HG03439 (cell line): ENCODE measurements around the gene GFRA4.

Source experiments
- ATAC-seq: cut with Tn5 transposase; IDR thresholded peaks from one replicate; pipeline ENCODE4 v1.9.1; 2021; ENCODE audit warnings: mild to moderate bottlenecking, moderate library complexity; ENCODE audit not compliant: unreplicated experiment

Gene GFRA4

GRCh38 chr20:3696200-3696599 is 33.0 kb upstream of the GFRA4 start:
- ATAC-seq: no peak

- ATAC-seq: no peak
These were observed 31.7 kb upstream of the GFRA4 start for GRCh38 chr20:3694864-3695263.

GRCh38 chr20:3693376-3693775 is 30.2 kb upstream of the GFRA4 start:
- no peak for ATAC-seq

GRCh38 chr20:3692706-3693294 is 29.6 kb upstream of the GFRA4 start:
- ATAC-seq: no peak

GRCh38 chr20:3691897-3692296 is 28.7 kb upstream of the GFRA4 start:
- no peak for ATAC-seq

GRCh38 chr20:3691306-3691705 is 28.1 kb upstream of the GFRA4 start:
- ATAC-seq: no peak

GRCh38 chr20:3690413-3690812 is 27.2 kb upstream of the GFRA4 start:
- ATAC-seq: no peak

GRCh38 chr20:3689978-3690377 is 26.8 kb upstream of the GFRA4 start:
- no peak for ATAC-seq

GRCh38 chr20:3687655-3688054 is 24.5 kb upstream of the GFRA4 start:
- ATAC-seq: no peak

- ATAC-seq: no peak
These were observed 23.7 kb upstream of the GFRA4 start for GRCh38 chr20:3686867-3687321.

GRCh38 chr20:3686421-3686820 is 23.2 kb upstream of the GFRA4 start:
- ATAC-seq: no peak

- no peak for ATAC-seq
These were observed 22.1 kb upstream of the GFRA4 start for GRCh38 chr20:3685341-3685740.

- ATAC-seq: no peak
These were observed 19.0 kb upstream of the GFRA4 start, which contains the start of gene ADAM33 for GRCh38 chr20:3681931-3682781. Gene ADAM33, minus strand, starts transcription at chr20:3682010. Its CDS starts 6 bp downstream, at chr20:3682004.

GRCh38 chr20:3681352-3681930 is 18.2 kb upstream of the GFRA4 start:
- ATAC-seq: no peak

GRCh38 chr20:3680701-3681351 is 17.6 kb upstream of the GFRA4 start:
- ATAC-seq: no peak

- ATAC-seq: no peak
These were observed 16.8 kb upstream of the GFRA4 start for GRCh38 chr20:3679749-3680700.

GRCh38 chr20:3678856-3679720 is 15.9 kb upstream of the GFRA4 start:
- ATAC-seq: no peak

- ATAC-seq: no peak
These were observed 15.0 kb upstream of the GFRA4 start for GRCh38 chr20:3678198-3678597.

GRCh38 chr20:3677733-3678132 is 14.5 kb upstream of the GFRA4 start:
- no peak for ATAC-seq
